HG02763 (cell line): ENCODE data around the gene CDYL.
"Not testable (repeated sequence)": the region's sequence is repeated elsewhere in the genome, so short reads cannot be mapped to it uniquely, and the experiment has no call there.

Experiments
- ATAC-seq: cut with Tn5 transposase; IDR thresholded peaks from one replicate; pipeline ENCODE4 v1.9.1; 2021; ENCODE audit warnings: mild to moderate bottlenecking, moderate library complexity; ENCODE audit not compliant: unreplicated experiment

CDYL gene

DNA sequence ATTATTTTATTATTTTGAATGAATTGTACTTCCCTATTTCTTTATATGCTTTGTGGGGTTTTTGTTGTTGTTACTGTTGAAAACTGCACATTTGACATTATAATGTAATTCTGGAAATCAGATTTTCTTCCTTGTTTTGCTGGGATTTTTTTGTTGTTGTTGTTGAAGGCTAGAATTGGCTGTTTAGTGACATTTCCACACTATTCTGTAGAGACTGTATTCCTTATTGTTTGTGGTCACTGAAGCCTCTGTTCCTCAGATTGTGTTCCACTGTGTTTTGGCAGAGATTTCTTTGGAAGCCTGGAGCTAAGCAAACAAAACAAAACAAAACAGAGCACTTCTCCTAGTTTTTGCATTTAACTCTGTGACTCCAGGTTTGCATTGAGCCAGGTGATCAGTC, 52.9 kb downstream of the CDYL start:
- no peak for ATAC-seq

DNA sequence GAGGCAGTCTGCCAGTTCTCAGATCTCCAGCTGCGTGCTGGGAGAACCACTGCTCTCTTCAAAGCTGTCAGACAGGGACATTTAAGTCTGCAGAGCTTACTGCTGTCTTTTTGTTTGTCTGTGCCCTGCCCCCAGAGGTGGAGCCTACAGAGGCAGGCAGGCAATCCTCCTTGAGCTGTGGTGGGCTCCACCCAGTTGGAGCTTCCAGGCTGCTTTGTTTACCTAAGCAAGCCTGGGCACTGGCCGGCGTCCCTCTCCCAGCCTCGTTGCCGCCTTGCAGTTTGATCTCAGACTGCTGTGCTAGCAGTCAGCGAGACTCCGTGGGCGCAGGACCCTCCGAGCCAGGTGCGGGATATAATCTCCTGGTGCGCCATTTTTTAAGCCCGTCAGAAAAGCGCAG, 59.3 kb downstream of the CDYL start:
- ATAC-seq = not testable (repeated sequence)

DNA sequence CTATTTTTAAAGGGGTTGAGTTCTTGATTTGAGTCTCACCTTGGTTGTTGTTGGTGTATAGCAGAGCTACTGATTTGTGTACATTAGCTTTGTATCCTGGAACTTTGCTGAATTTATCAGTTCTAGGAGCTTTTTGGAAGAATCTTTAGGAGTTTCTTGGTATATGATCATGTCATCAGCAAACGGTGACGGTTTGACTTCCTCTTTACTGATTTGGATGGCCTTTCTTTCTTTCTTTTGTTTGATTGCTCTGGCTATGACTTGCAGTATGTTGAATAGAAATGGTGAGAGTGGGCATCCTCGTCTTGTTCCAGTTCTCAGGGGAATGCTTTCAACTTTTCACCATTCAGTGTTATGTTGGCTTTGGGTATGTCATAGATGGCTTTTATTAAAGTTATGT, 64.0 kb downstream of the CDYL start:
- no peak for ATAC-seq

DNA sequence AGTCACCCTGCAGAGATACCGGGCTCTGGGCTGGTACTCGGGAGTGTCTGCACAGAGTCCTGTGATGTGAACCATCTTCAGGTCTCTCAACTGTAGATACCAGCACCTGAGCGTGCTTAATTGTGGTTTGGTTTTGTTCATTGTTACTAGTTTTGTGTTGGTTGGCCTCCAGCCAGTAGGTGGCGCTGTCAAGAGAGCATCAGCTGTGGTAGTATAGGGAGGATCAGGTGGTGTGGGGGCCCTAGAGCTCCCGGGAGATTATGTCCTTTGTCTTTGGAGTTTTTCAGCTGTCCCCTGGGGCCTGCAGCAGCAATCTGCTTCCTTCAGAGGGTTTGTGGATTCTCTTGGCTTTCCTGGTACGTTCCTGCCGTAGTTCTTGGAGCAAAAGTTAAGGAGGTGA, 67.9 kb downstream of the CDYL start:
- no peak for ATAC-seq

DNA sequence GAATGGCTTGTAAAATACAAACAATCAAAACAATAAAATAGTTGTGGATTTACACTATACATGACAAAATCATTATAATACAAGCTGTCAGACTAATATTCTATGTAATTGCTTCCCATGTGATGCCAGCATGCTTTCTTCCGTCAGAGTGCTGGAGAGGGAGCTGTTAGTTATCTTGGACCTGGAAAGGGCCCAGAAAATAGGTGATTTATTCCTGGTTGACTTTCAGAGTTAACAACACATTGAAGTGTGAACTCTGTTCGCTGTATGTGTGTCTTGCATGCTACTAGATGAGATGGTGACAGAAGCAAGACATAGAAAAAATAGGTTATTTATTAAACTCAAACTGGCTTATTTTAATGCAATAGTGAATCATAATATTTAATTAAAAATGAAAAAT, 70.2 kb downstream of the CDYL start:
- no peak for ATAC-seq

DNA sequence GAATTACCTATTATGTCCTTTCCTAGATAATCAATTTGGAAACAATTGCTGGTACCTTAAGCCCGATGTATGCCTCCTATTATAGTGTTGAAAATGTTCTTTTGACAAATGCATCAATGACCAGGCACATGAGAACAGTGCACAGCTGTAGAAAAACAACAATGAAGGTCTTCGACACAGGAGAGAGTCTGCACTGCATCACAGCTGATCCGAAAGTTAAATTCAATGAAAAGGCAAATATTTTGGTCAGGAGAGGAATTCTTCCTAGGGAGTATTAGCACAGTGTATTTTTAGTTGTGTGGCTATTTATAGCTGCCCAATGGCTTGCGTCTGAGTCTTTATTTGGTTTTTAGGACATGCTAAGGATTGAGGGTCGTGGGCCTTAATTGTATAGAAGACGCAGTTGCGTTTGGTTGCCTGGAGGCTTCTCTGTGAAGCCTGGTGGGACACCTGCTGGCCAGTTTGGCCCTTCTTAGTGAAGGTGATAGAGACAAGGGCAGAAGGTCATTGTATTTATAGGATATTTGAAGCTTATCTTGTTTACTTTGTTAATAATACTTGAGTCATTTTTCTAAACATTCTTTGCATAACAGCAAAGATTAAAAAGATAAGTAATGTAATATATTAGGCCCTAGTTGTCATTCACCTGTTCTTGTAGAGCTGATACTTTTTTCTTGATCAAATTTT, 72.3 kb downstream of the CDYL start:
- no peak for ATAC-seq

DNA sequence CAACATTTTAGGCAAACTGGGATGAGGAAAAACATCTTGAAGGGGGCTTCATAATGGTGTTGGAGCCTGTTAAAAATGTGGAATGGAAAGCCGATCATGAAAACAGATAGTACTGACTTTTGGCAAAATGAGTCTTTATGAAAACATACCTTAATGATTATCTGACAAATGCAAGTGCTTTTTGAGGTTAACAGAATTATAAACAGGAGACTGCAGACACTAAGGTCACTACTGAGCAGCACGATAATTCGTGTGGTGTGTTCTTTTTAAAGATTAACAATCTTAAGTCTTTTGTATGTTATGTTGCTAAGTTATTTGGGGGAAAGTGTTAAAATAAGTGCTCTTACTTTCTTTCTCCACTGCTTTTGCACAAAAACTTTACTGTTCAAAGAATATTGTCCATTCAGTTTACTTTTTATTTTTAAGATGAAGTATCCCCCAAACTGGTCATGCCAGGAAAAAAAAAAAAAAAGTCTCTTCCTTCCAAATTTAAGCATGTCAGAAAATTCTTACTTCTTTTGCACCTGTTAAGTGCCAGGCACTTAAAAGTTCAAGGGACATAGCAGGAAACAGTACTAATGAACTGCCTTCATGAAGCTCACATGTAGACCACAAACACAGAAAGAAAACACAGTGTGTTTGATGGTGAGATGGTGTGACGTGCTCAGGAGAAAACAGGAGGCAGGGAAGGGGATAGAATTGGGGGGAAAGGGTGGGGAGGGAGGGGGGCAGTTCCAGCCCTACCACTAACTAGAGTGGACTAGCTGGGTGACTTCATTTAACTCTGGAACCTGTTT, 73.2 kb downstream of the CDYL start:
- no peak for ATAC-seq

DNA sequence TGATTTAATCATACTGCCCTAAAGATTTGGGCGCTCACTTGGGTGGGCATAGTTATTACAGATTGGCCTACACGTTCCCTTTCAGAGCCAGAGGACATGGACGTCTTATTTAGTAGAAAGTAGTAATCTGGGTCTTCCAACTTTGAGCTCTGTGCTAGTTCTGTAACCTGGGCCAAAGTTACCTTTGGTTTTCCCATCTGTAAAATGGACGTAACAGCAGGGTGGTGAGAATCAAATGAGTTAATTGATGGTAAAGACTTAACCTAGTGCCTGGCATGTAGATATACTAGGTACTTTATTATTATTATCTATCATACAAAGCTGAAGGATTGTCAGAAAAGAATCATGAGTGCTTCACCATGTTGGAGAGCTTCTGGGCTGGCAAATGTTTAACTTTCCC, 74.8 kb downstream of the CDYL start:
- no peak for ATAC-seq

DNA sequence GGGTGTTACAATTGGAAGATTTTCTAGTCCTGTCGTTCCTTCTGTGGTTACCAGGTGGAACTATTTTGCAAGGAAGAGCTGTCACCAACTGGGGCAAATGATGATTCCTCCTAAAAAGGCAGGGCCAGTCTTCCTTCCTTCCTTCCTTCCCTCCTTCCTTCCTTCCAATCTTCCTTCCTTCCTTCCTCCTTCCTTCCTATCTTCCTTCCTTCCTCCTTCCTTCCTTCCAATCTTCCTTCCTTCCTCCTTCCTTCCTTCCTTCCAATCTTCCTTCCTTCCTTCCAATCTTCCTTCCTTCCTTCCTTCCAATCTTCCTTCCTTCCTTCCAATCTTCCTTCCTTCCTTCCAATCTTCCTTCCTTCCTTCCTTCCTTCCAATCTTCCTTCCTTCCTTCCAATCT, 76.0 kb downstream of the CDYL start:
- ATAC-seq = not testable (repeated sequence)

DNA sequence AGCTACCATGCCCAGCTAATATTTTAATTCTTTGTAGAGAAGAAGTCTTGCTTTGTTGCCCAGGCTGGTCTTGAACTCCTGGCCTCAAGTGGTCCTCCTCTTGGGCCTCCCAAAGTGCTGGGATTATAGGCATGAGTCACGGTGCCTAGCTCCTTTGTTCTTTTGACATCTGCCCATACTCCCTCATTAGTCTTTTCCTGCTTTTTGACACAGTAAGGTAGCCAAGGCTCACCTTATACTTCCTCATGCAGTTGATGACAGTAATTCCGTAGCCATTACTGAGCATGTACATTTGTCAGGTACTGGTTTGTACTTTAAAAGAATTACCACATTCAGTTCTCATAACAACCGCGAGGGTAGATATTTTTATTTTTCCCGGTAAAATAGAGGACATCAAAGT, 76.7 kb downstream of the CDYL start:
- no peak for ATAC-seq

DNA sequence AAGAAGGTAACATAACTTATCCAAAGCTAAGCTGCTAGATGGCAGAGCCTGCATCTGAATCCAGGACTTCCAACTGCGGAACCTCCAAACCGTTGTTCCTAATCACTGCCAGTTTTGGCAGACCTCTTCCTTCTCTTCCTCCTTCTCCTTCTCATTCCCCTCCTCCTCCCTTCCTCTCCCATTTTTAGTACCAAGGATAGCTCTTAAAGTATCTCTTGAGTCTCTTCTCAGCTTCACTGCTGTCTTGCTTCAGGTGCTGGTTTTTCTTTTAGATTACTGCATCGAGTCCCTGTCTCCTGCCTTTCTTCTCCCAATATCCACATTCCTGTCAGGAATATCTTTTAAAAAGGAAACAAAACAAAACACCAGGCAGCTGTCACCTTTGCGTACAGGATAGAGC, 77.1 kb downstream of the CDYL start:
- no peak for ATAC-seq

DNA sequence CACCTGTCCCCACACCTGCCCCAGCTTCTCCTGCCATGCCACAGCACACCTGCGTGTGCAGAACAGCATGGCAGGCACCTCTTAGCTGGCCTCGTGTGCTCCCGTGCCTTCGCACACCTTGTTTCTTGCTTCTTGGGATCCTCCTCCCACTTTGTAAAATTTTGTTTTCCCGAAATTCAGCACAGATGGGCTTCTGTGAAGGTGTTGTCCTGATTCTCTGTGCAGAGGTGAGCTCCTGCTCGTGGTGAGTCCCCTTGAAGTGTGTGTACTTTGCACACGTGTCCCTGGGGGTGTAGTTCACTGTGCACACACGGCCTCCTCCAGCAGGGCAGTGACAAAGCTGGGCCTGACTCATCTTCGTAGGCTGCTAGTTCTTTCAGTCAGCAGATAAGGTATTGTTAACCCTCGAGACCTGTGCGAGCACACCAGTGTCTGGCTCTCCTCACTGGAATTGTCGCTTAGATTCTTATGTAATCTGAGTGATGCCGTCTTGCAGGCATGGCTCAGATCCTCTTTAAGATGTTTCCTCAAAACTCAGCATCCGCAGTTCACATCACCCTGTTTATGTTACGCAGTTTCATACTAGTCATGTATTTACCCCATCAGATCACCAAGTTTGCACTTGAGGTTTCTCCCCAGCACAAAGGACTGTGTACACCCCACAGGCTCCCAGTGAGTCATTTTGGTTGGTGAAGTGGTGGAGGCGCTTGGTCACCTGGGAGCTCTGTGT, 77.7 kb downstream of the CDYL start:
- ATAC-seq = no peak

DNA sequence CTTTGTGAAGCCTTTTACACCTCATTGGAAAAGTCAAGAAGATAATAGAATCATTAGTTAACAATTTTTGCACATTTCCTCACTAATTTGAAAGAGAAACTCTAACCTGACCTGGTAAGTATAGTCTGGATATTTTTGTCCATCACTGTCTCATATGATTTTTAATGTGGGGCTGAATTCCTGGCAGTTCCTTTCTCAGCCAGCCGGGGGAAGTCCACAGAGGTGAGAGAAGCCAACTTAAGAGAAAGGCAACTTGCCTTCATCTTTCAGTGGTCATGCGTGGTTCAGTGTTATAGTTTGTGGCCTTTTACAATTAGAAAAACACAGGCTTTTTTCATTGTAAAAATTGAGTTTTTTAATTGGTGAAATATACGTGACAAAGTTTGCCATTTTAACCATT, 80.6 kb downstream of the CDYL start:
- ATAC-seq = no peak

DNA sequence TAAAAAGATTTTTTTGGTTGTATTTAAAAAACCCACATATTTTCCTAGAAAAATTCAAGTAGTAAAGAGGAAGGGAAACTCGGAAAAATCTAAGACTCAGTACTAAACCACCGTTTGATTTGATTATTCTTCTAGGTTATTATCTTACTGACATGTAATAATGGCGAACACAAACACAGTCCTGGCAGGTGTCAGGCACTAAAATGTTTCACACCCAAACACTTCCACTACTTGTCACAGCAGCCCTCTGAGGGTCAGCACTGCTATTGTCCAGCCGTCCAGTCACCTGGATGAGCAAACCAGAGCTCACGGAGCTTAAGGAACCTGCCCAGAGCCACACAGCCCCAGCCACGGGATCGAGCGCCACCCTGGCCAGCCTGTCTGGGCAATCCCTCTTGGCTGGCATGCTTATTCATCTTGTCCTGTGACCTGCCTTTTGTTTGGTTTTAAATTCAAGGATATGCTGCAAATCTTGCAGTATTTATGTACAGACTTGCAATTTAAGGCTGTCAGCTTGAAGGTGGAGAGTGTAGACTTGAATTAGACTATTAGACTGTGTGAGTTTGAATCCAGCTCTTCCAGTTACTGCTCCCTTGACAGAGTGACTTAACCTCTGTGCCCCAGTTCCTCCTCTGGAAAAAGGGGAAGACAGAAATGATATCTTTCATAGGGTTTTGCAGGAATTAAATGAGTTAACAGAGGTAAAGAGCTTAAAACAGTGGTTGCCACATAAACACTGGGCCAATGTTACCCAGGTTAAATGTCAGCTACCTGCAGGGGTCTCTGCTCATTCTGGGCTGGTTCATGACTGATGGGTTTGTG, 82.2 kb downstream of the CDYL start:
- ATAC-seq = no peak

DNA sequence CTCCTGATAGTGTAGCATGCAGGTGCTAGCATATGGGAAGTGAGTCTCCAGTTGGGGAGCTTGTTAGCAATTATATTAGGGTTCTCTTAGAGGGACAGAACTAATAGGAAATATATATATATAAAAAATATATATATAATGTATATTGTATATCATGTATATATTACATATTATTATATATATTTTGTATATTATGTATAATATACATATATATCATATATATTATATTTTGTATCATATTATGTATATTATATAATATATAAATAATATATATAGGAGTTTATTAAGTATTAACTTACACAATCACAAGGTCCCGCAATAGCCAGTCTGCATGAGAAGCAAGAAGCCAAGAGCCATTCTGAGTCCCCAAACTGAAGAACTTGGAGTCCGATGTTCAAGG, 84.2 kb downstream of the CDYL start:
- no peak for ATAC-seq

DNA sequence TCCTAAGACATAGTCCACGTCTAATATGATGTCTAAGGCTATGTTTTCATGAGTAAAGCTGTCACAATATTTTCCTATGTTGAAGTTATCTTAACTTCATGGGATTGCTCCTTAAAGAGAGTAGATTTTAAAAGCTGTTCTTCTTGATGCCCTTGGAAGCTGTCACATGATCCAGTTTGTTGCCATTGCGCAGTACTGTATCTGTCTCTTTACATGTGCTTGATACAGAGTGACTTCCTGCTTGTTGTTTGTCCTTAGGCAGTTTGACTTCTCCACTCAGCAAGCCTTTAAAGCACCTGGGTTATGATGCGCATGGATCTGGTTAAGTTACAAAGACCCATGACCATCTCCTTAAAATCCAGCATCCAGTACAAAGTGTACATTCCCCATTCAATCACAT, 85.4 kb downstream of the CDYL start:
- no peak for ATAC-seq

DNA sequence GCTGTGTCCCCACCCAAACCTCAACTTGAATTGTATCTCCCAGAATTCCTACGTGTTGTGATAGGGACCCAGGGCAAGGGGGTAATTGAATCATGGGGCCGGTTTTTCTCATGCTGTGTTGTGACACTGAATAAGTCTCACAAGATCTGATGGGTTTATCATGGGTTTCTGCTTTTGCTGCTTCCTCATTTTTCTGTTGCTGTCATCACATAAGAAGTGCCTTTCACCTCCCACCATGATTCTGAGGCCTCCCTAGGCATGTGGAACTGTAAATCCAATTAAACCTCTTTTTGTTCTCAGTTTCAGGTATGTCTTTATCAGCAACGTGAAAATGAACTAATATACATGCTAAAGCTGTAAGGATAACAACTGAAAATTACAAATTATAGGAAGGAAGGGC, 88.3 kb downstream of the CDYL start:
- ATAC-seq = no peak

DNA sequence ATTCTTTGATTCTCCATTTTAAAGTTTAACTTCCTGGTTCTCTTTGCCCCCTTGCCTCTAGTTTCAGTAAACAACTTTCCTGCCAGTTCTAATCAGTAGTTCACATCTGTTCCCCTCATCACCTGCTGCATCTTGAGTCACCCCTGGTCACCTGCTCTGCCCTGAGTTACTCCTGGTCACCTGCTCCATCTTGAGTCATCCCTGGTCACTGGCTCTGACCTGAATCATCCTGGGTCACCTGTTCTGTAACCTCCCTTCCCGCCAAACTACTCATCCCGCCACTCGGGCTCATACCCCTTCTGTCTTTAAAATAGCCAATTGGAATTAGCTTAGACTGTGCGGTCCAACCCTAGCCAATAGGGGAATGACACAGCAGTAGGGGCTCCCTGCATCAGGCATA, 88.8 kb downstream of the CDYL start:
- ATAC-seq = not testable (repeated sequence)

DNA sequence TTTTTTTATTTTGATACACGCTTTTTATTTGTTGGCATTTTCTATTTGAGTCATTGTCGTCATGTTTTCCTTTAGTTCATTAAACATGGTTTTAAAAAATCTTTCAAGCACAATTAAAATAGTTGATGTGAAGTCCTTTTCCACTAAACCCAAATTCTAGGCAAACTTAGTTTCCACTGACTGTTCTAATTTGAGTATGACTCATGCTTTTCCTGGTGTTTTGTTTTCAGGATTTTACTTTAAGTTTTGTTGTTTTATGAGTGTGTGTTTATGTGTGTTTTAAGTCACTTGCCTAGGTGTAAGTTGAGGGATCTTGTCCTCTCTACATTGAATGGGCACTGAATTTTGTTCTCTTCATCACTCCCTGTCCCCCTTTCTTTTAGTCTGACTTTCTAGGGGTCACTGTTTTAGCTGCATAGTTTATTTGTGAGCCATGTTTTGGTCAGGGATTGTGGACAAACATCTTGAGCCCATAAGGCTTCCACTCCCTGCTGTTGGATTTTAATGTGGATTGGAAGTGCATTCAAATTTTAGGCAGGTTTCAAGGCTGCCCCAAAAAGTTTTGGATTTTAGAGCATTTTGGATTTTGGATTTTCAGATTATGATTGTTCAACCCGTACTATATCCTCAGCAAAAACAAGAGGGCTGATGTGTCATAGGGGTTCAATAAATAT, 94.8 kb downstream of the CDYL start:
- no peak for ATAC-seq

DNA sequence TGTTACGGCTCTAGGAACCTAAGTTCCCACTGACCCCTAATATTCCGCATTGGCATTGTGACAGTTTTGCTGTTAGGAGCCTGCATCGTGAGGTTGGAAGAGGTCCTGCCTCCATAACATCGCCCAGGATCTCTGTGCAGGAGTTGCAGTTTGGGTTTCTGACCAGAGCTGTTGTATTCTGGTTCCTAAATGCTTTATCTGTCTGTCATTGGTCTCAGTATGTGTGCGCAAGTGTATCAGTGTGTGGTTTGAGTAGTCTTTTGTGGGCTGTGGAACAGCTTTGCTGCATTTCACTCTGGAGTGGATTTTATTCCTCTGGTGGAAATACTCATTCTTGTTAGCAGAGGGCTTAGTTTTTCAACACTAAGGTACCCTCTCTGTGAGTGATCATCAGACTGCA, 95.6 kb downstream of the CDYL start:
- ATAC-seq = no peak

DNA sequence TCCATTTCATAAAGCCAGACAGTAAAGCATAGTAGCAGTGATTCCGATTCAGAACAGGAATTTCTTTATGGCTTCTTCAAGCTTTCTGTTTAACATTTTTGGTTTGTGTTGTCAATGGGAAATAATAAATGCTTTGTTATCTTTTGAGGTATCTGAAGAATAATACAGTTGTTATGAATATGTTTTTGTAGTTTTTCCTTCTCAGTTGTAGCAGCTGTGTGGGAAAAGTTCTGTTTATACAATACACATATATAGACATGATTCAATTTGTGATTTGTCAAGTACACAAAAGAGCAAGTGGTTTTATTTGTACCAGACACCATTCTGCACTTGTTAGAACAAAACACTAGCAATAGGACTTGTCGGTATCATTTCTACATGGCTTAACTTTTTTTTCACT, 96.6 kb downstream of the CDYL start:
- ATAC-seq = no peak
